ENCODE results near the gene PACRG.

DNA sequence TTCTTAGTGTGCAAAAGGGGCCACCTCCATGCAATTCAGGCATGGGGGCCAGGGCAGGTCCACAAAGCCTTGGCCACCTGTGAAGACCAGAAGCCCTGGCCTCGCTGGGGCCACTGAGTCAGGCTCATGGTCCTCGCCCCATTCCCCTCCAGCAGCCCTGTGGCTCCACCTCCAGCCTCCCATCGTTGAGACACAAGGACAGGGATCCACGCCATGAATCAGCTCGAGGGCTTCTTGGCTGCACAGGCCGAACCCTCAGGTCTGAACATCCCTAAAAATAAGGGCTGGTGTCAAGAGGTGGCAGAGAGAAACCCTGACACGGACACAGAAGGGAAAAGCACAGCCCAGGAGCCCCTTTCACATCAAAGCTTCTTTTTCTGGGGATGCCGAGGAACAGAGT is 618.2 kb downstream of the PACRG start:
- TF ChIP-seq, protein P1, sequence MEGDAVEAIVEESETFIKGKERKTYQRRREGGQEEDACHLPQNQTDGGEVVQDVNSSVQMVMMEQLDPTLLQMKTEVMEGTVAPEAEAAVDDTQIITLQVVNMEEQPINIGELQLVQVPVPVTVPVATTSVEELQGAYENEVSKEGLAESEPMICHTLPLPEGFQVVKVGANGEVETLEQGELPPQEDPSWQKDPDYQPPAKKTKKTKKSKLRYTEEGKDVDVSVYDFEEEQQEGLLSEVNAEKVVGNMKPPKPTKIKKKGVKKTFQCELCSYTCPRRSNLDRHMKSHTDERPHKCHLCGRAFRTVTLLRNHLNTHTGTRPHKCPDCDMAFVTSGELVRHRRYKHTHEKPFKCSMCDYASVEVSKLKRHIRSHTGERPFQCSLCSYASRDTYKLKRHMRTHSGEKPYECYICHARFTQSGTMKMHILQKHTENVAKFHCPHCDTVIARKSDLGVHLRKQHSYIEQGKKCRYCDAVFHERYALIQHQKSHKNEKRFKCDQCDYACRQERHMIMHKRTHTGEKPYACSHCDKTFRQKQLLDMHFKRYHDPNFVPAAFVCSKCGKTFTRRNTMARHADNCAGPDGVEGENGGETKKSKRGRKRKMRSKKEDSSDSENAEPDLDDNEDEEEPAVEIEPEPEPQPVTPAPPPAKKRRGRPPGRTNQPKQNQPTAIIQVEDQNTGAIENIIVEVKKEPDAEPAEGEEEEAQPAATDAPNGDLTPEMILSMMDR (IDR thresholded peaks at IDR 0.05 in 4 of 5, conservative IDR thresholded peaks at IDR 0.05 in 1 of 5) = no peak
- TF ChIP-seq POLR2A (IDR thresholded peaks at IDR 0.05) = no peak

Measured in gastrocnemius medialis (tissue), 4 donors.